Airway epithelial cell (primary cell): Measurements from ENCODE around the gene EXOSC3. TPM values are rescaled to one million over a fixed set of nuclear protein-coding genes. Genes with fewer than 3 reads are reported as not detected.

Source experiments
- total RNA-seq: library from RNA; depleted of rRNA; stranded (reverse); fragments of >200 nt; gene quantifications from 2 replicates; pipeline ENCODE4 v1.2.3, GENCODE V29; 2015

Gene EXOSC3
- total RNA-seq: 41.7 and 47.1 TPM in 2 replicates

DNA sequence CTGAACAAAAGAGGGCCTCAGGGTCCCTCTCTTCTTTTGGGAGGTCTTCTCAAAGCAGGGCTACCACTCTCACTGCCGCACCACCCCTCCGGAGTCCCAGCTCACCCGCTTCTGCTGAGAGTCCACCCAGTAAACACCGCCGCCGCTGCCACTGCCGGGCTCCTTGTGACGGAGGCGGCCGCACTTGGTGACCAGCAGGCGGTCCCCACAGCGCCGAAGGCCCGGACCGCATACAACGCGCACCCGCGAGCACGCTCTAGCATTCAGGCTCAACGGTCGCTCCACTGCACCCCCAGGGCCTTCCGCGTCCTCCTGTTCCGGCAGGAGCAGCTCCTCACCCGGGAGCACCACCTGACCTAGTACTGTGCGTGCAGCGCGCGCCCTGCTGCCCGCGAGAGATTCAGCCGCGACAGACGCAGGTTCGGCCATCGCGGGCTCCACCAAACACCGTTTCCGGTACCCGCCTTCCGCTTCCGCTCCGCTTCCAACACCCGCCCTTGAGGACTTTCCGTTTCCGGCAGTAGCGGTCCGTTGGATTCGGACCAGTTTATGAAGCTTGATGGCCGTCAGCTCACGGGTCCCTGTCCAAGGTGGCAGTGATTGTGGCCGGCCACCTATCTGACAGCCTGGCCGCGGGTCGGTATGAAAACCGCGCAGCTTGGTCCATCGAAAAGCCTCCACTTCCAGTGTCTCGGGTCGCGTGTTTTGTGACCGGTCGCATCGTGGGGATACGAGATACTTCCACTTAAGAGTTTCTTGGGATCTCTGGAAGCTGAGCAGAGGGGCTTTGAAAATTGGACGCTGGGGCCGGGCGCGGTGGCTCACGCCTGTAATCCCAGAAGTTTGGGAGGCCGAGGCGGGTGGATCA lies at the start of gene EXOSC3:
Gene EXOSC3 (minus strand): TSS at position 449 of the 868 bp plus-strand sequence. CDS start 20 bp downstream, at position 429.

DNA sequence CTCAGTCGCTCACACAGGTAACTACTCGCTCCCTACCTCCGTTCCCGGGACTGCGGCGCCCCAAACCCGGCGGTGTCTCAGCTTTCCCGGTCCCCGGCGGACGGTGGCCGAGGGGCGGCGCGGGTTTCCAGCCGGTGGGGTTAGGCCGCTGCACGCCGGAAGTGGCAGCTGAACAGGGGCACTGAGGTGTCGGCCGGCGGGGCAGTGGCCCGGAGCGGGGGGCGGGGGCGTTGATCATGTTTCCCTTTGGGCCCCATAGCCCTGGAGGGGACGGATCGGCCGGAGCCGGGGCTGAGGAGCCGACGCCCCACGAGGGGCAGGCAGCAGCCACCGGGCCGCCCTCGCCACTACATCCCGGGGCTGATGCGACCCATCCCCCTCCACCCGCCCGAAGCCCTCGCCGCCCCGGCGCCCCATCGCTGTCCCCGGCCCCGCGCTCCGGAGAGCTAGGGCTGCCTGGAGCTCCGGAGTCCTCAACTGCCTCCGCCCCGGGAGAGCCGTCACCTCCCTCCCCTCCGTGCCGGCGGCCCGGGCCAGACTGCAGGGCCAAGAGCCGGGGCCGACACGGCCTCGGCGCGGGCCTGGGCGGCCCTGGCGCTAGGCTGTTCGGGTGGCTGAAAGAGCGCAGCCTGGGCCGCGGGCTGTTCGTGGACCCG lies 15.9 kb upstream of the EXOSC3 start, which contains the start of gene DCAF10:
Gene DCAF10 (plus strand): TSS at position 167 of the 656 bp plus-strand sequence. CDS start 70 bp downstream, at position 237.

DNA sequence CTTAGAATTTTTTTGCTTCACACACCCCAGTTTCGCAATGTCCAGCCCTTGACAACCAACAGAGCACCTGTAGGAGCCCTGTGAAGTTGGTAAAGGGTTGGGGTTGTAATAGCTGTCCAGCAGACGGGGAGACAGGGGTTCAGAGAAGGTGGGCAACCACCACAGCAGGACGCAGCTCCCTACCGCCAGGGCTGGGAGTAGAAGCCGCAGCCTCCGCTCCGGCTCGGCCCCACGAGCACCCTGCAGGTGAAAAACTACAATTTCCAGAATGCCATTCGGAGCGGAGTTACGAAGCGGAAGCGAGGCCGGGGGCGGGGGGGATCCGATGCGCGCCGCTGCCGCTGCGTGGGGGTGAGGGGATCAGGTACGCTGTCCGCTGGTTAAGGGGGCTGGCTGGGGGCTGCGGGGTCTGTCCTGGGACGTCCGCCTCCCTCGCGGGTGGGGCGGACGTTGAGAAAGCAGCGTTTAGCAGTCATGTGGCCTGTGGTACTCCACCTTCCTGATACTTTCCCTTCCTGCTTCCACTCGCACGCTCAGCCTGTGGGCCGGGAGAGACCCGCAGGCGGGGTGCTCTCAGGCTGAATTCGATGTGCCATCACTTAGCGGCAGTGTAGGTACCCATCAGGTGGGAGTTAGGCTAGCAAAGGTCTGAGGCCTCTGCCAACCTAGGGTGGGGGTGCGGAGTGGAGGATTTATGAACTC lies 31.2 kb downstream of the EXOSC3 start, which contains the start of gene TRMT10B:
Gene TRMT10B (plus strand): TSS at position 317 of the 702 bp plus-strand sequence. CDS start 8,127 bp downstream, outside the sequence.

Other genes with a start within 250 kb of the EXOSC3 start
- 1.7 and 2.9 TPM in 2 replicates for gene FBXO10, start 208.7 kb downstream of the EXOSC3 start, total RNA-seq
- 195 and 203 TPM in 2 replicates for gene TOMM5, start 192.5 kb downstream of the EXOSC3 start, total RNA-seq
- gene FRMPD1, start 134.1 kb downstream of the EXOSC3 start, total RNA-seq: under 0.01 TPM in 1 of 2 replicates, not detected in the other
- 1.6 and 2.5 TPM in 2 replicates for gene TRMT10B, start 31.3 kb downstream of the EXOSC3 start, total RNA-seq
- gene DCAF10, start 15.7 kb upstream of the EXOSC3 start, total RNA-seq: 11.0 and 14.4 TPM in 2 replicates
- 23.4 and 26.2 TPM in 2 replicates for gene SLC25A51, start 119.1 kb upstream of the EXOSC3 start, total RNA-seq